Neuronal stem cell (in vitro differentiated cells): ENCODE results near the gene MGRN1.

Experiments
- DNase-seq: peaks from one replicate; pipeline ENCODE4 v3.0.0-alpha.2; 2013; ENCODE audit warnings: low spot score
- H2AFZ ChIP-seq: one replicate; pipeline ENCODE4 v1.6.1; 2013; ENCODE audit warnings: mild to moderate bottlenecking, low read length, inconsistent platforms
- H2AK5ac ChIP-seq: 2 replicates; pipeline ENCODE4 v1.6.1; 2013; ENCODE audit warnings: low read depth, mild to moderate bottlenecking, inconsistent platforms, low read length, moderate library complexity, mixed read lengths
- H2BK120ac ChIP-seq: 2 replicates; pipeline ENCODE4 v1.6.1; 2013; ENCODE audit warnings: low read depth, mild to moderate bottlenecking, inconsistent platforms, low read length, moderate library complexity, mixed read lengths
- H2BK12ac ChIP-seq: one replicate; pipeline ENCODE4 v1.6.1; 2013; ENCODE audit warnings: low read length, inconsistent platforms
- H2BK15ac ChIP-seq: 2 replicates; pipeline ENCODE4 v1.6.1; 2013; ENCODE audit warnings: mild to moderate bottlenecking, low read length, inconsistent platforms, mixed read lengths
- H2BK5ac ChIP-seq: one replicate; pipeline ENCODE4 v1.6.1; 2013; ENCODE audit warnings: inconsistent platforms, mild to moderate bottlenecking, low read length, moderate library complexity
- H3K14ac ChIP-seq: one replicate; pipeline ENCODE4 v1.6.1; 2013; ENCODE audit warnings: low read length, inconsistent platforms
- H3K18ac ChIP-seq: 2 replicates; pipeline ENCODE4 v1.6.1; 2013; ENCODE audit warnings: low read length, inconsistent platforms
- H3K23ac ChIP-seq: 2 replicates; pipeline ENCODE4 v1.6.1; 2013; ENCODE audit warnings: low read depth, mild to moderate bottlenecking, mixed read lengths, low read length, inconsistent platforms; ENCODE audit not compliant: poor library complexity
- H3K27ac ChIP-seq: replicated peaks from 3 replicates; pipeline ENCODE4 v1.5.1; 2013; ENCODE audit warnings: low read length, inconsistent platforms
- H3K27me3 ChIP-seq, 3 experiments: 2 replicates each; pipeline ENCODE4 v1.6.1; 2013; ENCODE audit warnings: low read length in 3 of 3, mild to moderate bottlenecking in 2 of 3, inconsistent platforms in 1 of 3, low read depth in 1 of 3, mixed read lengths in 1 of 3, moderate library complexity in 1 of 3; ENCODE audit not compliant: control insufficient read depth in 3 of 3, insufficient read depth in 3 of 3
- H3K36me3 ChIP-seq, 2 donors: replicated peaks in 1 of 2; 2 replicates each; pipeline ENCODE4 v1.6.1; 2013; ENCODE audit warnings: low read length in 2 of 2; ENCODE audit not compliant: control insufficient read depth in 2 of 2, insufficient read depth in 2 of 2
- H3K4ac ChIP-seq: 2 replicates; pipeline ENCODE4 v1.6.1; 2013; ENCODE audit warnings: inconsistent platforms, mild to moderate bottlenecking, low read length, moderate library complexity
- H3K4me1 ChIP-seq, 2 donors: 1 replicate in 1 of 2; 2 replicates in 1 of 2; pipeline ENCODE4 v1.6.1; 2013; ENCODE audit warnings: low read length in 2 of 2, low read depth in 1 of 2; ENCODE audit not compliant: control insufficient read depth in 2 of 2, insufficient read depth in 1 of 2
- H3K4me2 ChIP-seq: one replicate; pipeline ENCODE4 v1.6.1; 2013; ENCODE audit warnings: mild to moderate bottlenecking, low read length, inconsistent platforms; ENCODE audit not compliant: insufficient read depth, poor library complexity, severe bottlenecking
- H3K4me3 ChIP-seq, 2 donors: 2 replicates each; pipeline ENCODE4 v1.5.1; 2013; ENCODE audit warnings: low read length in 2 of 2, mild to moderate bottlenecking in 2 of 2, inconsistent platforms in 1 of 2, moderate library complexity in 1 of 2
- H3K79me1 ChIP-seq: one replicate; pipeline ENCODE4 v1.6.1; 2013; ENCODE audit warnings: low read depth, mild to moderate bottlenecking, inconsistent platforms, low read length, moderate library complexity
- H3K9ac ChIP-seq: one replicate; pipeline ENCODE4 v1.6.1; 2013; ENCODE audit warnings: mild to moderate bottlenecking, low read depth, low read length, inconsistent platforms; ENCODE audit not compliant: poor library complexity
- H3K9me3 ChIP-seq, 2 donors: replicated peaks in 1 of 2; 2 replicates each; pipeline versions ENCODE3 to v1.6.1; 2013; ENCODE audit warnings: low read length in 2 of 2, mild to moderate bottlenecking in 2 of 2, inconsistent platforms in 1 of 2, low read depth in 1 of 2, mixed read lengths in 1 of 2, moderate library complexity in 1 of 2; ENCODE audit not compliant: control insufficient read depth in 2 of 2, insufficient read depth in 1 of 2
- H4K8ac ChIP-seq: one replicate; pipeline ENCODE4 v1.6.1; 2013; ENCODE audit warnings: low read depth, mild to moderate bottlenecking, inconsistent platforms, low read length, moderate library complexity
- H4K91ac ChIP-seq: one replicate; pipeline ENCODE4 v1.6.1; 2013; ENCODE audit warnings: low read length, low read depth, mild to moderate bottlenecking, inconsistent platforms; ENCODE audit not compliant: poor library complexity
- whole genome bisulfite sequencing, 2 donors: extraction: QIAGEN DNeasy Blood & Tissue Kit; methylation state at CpG; one replicate each; pipeline ENCODE4 v1.1.7; 2013; ENCODE audit warnings: missing lambda C conversion rate in 2 of 2, mixed read lengths in 1 of 2; ENCODE audit not compliant: insufficient read length in 2 of 2, insufficient replicate concordance in 1 of 2; ENCODE audit errors: extremely low coverage in 2 of 2; 5-methylcytosine and 5-hydroxymethylcytosine counted together

The MGRN1 gene

GRCh38 chr16:4603624-4604170, 20.9 kb upstream of the MGRN1 start:
- no peak overlapping the region for H3K27ac ChIP-seq
- no peak overlapping the region for H2AFZ ChIP-seq
- no peaks in the 10 kb centered on the region for H3K27me3 ChIP-seq
- H2BK5ac ChIP-seq = no peak overlapping the region
- H2BK15ac ChIP-seq = no peak overlapping the region
- H3K36me3 ChIP-seq = peaks cover 5 to 14% of the 10 kb centered on the region in 2 donors
- H2AK5ac ChIP-seq = no peak overlapping the region
- no peak overlapping the region for H2BK12ac ChIP-seq
- no peak overlapping the region for H2BK120ac ChIP-seq
- no peak overlapping the region for H3K14ac ChIP-seq
- H3K9ac ChIP-seq = no peak overlapping the region
- H3K79me1 ChIP-seq = no peaks in the 10 kb centered on the region
- no peaks in the 10 kb centered on the region for H3K9me3 ChIP-seq
- no peak overlapping the region for H3K4me2 ChIP-seq
- H4K91ac ChIP-seq = no peak overlapping the region
- no peak for DNase-seq
- no peak overlapping the region for H3K4ac ChIP-seq
- no peak overlapping the region for H4K8ac ChIP-seq
- H3K18ac ChIP-seq = no peak overlapping the region
- H3K23ac ChIP-seq = no peak overlapping the region
- H3K4me1 ChIP-seq = peaks cover 15% of the 10 kb centered on the region in 2 donors
- no peak overlapping the region for H3K4me3 ChIP-seq
- no CpG with 5 or more reads among the region's 13 CpGs for WGBS, 2 donors

GRCh38 chr16:4604401-4604800, 20.2 kb upstream of the MGRN1 start:
- no peaks in the 10 kb centered on the region for H3K27me3 ChIP-seq
- no peak overlapping the region for H2BK5ac ChIP-seq
- no peak overlapping the region for H2BK12ac ChIP-seq
- no peak overlapping the region for H3K14ac ChIP-seq
- no peaks in the 10 kb centered on the region for H3K9me3 ChIP-seq
- H3K9ac ChIP-seq = no peak overlapping the region
- H2BK120ac ChIP-seq = no peak overlapping the region
- WGBS, 2 donors = no CpG with 5 or more reads among the region's 15 CpGs
- H2BK15ac ChIP-seq = no peak overlapping the region
- H3K27ac ChIP-seq = no peak overlapping the region
- H4K91ac ChIP-seq = no peak overlapping the region
- H3K23ac ChIP-seq = no peak overlapping the region
- no peak overlapping the region for H3K4me3 ChIP-seq
- H4K8ac ChIP-seq = no peak overlapping the region
- H3K4me1 ChIP-seq = peaks cover 15% of the 10 kb centered on the region in 2 donors
- no peak for DNase-seq
- no peaks in the 10 kb centered on the region for H3K79me1 ChIP-seq
- no peak overlapping the region for H3K4me2 ChIP-seq
- no peak overlapping the region for H3K4ac ChIP-seq
- H3K36me3 ChIP-seq = peaks cover 5 to 19% of the 10 kb centered on the region in 2 donors
- H2AK5ac ChIP-seq = no peak overlapping the region
- H3K18ac ChIP-seq = no peak overlapping the region
- H2AFZ ChIP-seq = no peak overlapping the region

- H3K4me3 ChIP-seq = no peak overlapping the region
- no peaks in the 10 kb centered on the region for H3K9me3 ChIP-seq
- H3K18ac ChIP-seq = no peak overlapping the region
- H4K91ac ChIP-seq = no peak overlapping the region
- no peak overlapping the region for H3K14ac ChIP-seq
- no peak overlapping the region for H2BK15ac ChIP-seq
- no peak overlapping the region for H3K27ac ChIP-seq
- H3K9ac ChIP-seq = no peak overlapping the region
- no peak overlapping the region for H2BK5ac ChIP-seq
- no peak overlapping the region for H4K8ac ChIP-seq
- no peak overlapping the region for H2AK5ac ChIP-seq
- DNase-seq = no peak
- no peak overlapping the region for H2AFZ ChIP-seq
- peaks cover 10 to 14% of the 10 kb centered on the region in 2 donors for H3K4me1 ChIP-seq
- H2BK12ac ChIP-seq = no peak overlapping the region
- H3K36me3 ChIP-seq = peaks cover 5 to 19% of the 10 kb centered on the region in 2 donors
- peaks cover 3% of the 10 kb centered on the region for H3K79me1 ChIP-seq
- no peak overlapping the region for H3K23ac ChIP-seq
- no CpG with 5 or more reads among the region's 9 CpGs for WGBS, 2 donors
- H3K4me2 ChIP-seq = no peak overlapping the region
- no peaks in the 10 kb centered on the region for H3K27me3 ChIP-seq
- no peak overlapping the region for H2BK120ac ChIP-seq
- H3K4ac ChIP-seq = no peak overlapping the region
These were observed 18.3 kb upstream of the MGRN1 start for GRCh38 chr16:4606354-4606753.

- WGBS, 2 donors = no CpG with 5 or more reads among the region's 22 CpGs
- H3K9me3 ChIP-seq = no peaks in the 10 kb centered on the region
These were observed 16.6 kb upstream of the MGRN1 start for GRCh38 chr16:4607841-4608703.

More at GRCh38 chr16:4607841-4608703, 16.6 kb upstream of the MGRN1 start:
- H3K18ac ChIP-seq = no peak overlapping the region
- no peak for DNase-seq
- no peak overlapping the region for H2AFZ ChIP-seq
- H3K4me2 ChIP-seq = no peak overlapping the region
- H2BK5ac ChIP-seq = no peak overlapping the region
- peaks cover 0 to 1% of the 10 kb centered on the region in 2 donors for H3K4me1 ChIP-seq
- H3K36me3 ChIP-seq = peaks cover 5 to 19% of the 10 kb centered on the region in 2 donors
- peak overlapping the region; percentile 23 for H3K4ac ChIP-seq
- no peak overlapping the region for H4K8ac ChIP-seq
- H3K23ac ChIP-seq = peak overlapping the region; percentile 8
- peak overlapping the region; percentile 44 for H3K9ac ChIP-seq
- no peak overlapping the region for H4K91ac ChIP-seq
- no peak overlapping the region for H2AK5ac ChIP-seq
- H2BK120ac ChIP-seq = no peak overlapping the region
- no peak overlapping the region for H2BK15ac ChIP-seq
- peaks cover 7% of the 10 kb centered on the region for H3K79me1 ChIP-seq
- no peaks in the 10 kb centered on the region for H3K27me3 ChIP-seq
- no peak overlapping the region for H3K4me3 ChIP-seq
- no peak overlapping the region for H2BK12ac ChIP-seq
- H3K14ac ChIP-seq = no peak overlapping the region
- no peak overlapping the region for H3K27ac ChIP-seq
